ENCODE data around the gene CPNE6.
A peak's percentile ranks its signal among the peaks of the same experiment; 100 is the strongest.

Gene CPNE6

GRCh38 chr14:24054646-24055045, 16.7 kb upstream of the CPNE6 start:
- DNase-seq (ENCODE audit: low read depth in 2 of 2) = no peak

DNA sequence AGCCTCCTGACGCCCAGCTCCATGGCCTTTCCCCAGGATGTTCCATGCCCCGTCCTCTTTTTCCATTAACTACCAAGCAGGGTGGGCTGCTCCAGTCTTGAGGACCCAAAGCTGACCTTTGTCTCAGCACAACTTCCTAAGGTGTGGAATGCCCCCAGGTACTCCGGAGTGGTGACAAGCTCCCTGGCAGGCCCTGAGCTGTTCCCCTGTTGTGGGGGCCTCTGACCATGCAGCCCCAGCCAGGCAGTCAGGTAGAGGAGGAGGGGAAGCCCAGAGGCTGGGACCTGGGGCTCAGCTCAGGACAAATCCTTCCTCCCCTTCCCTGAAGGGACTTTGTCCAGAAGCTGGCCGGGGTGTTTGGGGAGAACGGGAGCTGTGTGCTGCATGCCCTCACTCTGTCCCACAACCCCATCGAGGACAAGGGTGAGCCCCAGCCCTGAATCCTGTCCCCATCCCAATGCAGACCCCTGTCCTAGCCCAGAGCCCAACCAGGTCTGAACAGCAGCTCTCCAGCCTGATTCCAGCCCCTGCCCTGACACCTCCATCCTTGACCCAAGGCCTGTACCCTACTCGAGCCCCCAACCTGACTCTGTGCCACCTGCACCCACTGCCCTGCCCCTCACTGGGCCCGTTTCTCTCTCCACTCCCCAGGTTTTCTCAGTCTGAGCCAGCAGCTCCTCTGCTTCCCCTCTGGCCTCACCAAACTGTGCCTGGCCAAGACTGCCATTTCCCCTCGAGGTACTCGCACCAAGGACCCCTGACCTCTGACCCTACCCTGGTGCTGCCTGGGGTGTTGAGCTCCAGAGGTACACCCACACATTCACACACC, 15.2 kb upstream of the CPNE6 start:
- DNase-seq (ENCODE audit: low read depth in 2 of 2) = no peak

DNA sequence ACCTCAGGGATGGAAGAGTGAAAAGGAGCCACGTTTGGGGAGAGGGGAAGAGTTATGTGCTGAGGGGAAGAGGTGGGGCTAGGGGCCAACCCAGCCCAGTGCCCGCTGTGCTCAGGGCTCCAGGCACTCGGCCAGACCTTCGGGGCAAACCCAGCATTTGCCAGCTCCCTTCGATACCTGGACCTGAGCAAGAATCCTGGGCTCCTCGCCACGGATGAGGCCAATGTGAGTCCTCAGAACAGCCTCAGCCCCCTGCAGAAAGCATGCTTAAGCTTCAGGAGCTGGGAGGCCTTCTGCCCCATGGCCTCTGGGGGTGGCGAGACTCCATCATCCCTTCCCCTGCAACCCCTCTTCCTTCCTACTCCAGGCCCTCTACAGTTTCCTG, 14.6 kb upstream of the CPNE6 start:
- DNase-seq (ENCODE audit: low read depth in 2 of 2) = no peak

- no peak for DNase-seq (ENCODE audit: low read depth in 2 of 2)
Observed at GRCh38 chr14:24057271-24057670, 14.1 kb upstream of the CPNE6 start.

DNA sequence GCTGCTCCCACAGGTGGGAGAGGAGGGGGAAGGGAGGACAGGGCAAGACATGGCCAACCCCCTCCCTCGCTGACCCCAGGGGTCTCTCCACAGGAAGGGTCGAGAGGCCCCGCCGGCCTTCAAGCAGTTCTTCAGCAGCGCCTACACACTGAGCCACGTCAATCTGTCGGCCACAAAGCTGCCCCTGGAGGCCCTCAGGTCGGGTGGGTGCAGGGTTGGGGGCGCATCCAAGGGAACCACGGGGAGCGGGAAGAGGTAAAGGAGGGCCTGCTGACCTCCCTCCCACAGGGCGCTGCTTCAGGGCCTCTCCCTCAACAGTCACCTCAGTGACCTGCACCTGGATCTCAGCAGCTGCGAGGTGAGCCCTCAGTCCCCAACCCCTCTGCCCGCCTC, 13.5 kb upstream of the CPNE6 start:
- DNase-seq (ENCODE audit: low read depth in 2 of 2) = no peak

DNA sequence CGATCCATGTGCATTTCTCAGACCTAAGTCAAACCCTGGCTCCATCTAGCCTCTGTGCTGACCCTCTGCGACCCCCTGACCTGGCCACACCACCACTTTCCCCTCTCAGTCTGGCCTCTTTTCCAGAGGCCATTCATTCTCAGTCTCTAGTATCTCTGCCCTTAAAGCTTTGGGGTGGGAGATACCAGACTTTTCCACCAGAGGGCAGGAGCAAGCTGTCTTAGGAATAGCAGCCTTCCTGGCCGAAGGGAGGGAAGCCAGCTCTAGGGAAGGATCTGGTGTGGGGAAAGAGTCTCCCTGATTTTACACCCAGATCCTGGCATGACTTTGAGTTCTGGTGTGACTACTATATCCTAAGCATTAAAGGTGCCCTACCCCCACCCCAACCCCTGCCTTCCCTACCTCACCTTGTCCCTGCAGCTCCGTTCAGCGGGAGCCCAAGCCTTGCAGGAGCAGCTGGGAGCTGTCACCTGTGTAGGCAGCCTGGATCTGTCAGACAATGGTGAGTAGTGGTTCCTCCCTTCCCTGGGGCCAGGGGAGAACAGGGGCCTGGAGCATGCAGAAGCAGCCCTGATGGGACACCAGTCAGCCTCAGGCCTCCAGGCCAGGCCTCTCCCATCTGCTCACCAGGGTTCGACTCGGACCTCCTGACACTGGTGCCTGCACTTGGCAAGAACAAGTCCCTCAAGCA, 13.0 kb upstream of the CPNE6 start:
- peak in 1 of 2 donors; percentile 30 for DNase-seq (ENCODE audit: low read depth in 2 of 2)

DNA sequence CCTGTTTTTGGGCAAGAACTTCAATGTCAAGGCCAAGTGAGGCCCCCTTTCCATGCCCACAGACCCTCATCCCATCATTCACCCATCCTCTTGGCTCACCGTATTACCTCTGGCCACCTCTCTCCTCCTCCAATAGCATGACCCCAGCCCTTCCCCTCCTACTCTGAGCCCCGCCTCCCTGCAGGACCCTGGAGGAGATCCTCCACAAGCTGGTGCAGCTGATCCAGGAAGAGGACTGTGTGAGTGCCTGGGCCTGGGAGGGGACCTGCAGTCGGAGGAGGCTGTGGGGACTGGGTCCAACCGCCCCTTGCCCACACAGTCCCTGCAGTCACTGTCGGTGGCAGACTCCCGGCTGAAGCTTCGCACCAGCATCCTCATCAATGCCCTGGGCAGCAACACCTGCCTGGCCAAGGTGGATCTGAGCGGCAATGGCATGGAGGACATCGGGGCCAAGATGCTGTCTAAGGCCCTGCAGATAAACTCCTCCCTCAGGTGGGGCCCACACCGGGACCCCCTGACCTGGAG, 12.3 kb upstream of the CPNE6 start:
- no peak for DNase-seq (ENCODE audit: low read depth in 2 of 2)

- no peak for DNase-seq (ENCODE audit: low read depth in 2 of 2)
Observed at GRCh38 chr14:24059841-24060388, 11.4 kb upstream of the CPNE6 start.

- DNase-seq (ENCODE audit: low read depth in 2 of 2) = no peak
Observed at GRCh38 chr14:24060443-24060842, 10.9 kb upstream of the CPNE6 start.

DNA sequence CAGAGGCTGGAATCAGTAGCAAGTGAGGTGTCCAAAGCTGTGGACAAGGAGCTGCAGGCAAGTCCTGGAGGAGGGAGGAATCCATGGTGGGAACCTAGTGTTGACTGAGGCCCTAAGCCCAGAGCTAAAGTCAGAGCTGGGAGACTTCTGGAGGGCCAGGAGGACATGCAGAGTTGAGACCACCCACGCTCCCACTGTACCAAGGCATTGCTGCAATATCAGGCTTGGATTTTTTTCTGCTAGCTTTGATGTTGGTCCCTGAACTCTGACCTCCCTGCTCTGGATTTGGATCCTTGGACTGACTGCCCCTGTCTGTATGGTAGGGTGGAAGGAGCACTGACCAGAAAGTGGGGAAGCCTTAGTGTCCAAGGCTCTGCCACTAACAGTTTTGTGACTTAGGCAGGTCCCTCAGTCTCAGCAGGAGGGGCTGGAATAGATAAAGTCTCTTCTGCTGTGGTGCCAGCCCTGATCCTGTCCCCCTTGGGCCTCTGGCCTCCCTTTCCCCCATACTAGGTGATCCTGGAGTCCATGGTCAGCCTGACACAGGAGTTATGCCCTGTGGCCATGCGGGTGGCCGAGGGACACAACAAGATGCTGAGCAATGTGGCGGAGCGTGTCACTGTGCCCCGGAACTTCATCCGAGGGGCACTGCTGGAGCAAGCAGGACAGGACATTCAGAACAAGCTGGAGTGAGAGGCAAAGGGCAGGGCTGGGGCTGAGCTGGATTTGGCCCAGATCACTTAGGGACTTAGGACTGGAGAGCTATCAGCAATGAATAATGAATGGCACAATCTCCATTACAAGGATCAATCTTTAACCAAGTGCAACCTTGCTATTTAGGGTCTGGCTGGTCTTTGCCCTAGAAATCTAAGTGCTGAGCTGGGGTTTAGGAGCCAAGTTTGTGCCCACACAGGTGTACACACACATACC, 10.1 kb upstream of the CPNE6 start:
- no peak for DNase-seq (ENCODE audit: low read depth in 2 of 2)

- no peak for DNase-seq (ENCODE audit: low read depth in 2 of 2)
Observed at GRCh38 chr14:24062216-24062980, 9.0 kb upstream of the CPNE6 start.

DNA sequence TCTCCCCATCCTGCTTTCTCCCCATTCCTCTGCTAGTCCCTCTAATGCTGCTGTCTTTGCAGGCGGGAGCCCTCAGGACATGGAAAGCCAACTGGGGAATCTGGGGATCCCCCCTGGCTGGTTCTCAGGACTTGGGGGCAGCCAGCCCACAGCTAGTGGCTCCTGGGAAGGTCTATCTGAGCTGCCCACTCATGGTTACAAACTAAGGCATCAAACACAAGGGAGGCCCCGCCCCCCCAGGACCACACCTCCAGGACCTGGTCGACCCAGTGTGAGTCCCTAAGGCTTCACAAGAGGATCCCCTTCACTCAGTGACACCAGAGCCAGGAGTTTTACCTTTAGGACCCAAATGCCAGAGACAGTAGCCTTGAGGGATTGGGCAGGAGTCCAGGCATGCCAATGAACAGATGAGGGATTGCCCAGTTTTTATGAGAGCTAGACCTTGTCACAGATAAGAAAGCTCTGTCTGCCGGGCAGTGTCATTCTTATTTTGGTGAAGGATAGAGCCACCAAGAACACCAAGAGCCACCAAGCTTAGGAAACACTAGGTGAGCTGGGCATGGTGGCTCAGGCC, 8.0 kb upstream of the CPNE6 start:
- DNase-seq (ENCODE audit: low read depth in 2 of 2) = no peak

GRCh38 chr14:24064091-24064795, 7.1 kb upstream of the CPNE6 start:
- no peak for DNase-seq (ENCODE audit: low read depth in 2 of 2)

- DNase-seq (ENCODE audit: low read depth in 2 of 2) = no peak
Observed at GRCh38 chr14:24064856-24065255, 6.5 kb upstream of the CPNE6 start.

- DNase-seq (ENCODE audit: low read depth in 2 of 2) = no peak
Observed at GRCh38 chr14:24065408-24065807, 6.0 kb upstream of the CPNE6 start.

DNA sequence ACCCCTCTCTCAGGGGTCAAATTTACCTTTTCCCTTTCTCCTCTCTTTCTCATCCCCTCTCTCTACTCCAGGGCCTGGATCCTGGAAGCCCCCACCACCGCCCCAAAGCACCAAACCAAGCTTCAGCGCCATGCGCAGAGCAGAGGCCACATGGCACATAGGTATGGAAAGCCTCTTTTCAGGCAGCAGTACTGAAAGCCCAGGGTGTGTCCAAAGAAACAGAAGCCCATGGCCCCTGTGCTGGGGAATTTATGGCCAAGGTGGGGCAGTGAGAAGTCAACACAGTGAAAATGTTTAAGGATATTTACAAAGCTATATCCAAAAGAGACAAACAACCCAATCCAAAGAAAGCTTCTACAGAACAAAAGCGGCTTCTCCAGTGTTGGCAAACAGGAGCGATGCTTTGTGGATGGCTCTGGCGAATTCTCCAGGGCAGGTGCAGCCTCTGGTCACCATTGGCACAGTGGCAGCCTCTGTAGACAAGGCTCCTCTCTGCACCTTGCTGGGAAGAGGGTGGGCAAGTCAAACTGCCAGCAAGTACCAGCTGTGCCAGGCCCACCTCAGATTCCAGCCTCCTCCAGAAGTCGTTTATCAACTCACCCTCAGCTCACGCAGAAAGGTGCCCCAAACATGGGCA, 4.7 kb upstream of the CPNE6 start:
- DNase-seq (ENCODE audit: low read depth in 2 of 2) = no peak

GRCh38 chr14:24067133-24068082, 4.0 kb upstream of the CPNE6 start:
- no peak for DNase-seq (ENCODE audit: low read depth in 2 of 2)

GRCh38 chr14:24068711-24069410, 2.5 kb upstream of the CPNE6 start:
- DNase-seq (ENCODE audit: low read depth in 2 of 2) = no peak
